Measurements from ENCODE around the gene FAM168A.

DNA sequence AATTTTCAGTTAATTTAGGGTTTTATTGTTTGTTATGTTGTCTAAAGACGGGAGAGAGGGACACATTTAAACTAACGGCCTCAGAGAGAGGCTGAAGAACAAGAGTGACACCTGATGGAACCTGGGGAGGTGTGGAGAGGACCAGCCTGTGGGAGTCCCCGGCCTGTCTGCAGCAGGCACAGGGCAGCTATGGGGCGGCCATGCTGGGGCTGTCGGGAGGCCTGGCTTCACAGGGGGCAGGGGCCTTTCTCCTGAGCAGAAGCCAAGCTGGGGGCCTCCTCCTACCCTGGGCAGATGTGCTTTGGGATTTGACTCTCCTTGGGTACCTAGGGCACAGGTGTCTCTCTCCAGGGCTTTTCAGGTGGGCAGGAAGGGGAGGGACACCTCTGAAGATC lies 199.8 kb downstream of the FAM168A start:
- no peak for TF ChIP-seq EZH2phosphoT487 (conservative IDR thresholded peaks at IDR 0.05; ENCODE audit: low read length)
- TF ChIP-seq, protein P1, sequence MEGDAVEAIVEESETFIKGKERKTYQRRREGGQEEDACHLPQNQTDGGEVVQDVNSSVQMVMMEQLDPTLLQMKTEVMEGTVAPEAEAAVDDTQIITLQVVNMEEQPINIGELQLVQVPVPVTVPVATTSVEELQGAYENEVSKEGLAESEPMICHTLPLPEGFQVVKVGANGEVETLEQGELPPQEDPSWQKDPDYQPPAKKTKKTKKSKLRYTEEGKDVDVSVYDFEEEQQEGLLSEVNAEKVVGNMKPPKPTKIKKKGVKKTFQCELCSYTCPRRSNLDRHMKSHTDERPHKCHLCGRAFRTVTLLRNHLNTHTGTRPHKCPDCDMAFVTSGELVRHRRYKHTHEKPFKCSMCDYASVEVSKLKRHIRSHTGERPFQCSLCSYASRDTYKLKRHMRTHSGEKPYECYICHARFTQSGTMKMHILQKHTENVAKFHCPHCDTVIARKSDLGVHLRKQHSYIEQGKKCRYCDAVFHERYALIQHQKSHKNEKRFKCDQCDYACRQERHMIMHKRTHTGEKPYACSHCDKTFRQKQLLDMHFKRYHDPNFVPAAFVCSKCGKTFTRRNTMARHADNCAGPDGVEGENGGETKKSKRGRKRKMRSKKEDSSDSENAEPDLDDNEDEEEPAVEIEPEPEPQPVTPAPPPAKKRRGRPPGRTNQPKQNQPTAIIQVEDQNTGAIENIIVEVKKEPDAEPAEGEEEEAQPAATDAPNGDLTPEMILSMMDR (IDR thresholded peaks at IDR 0.05; ENCODE audit: insufficient read depth, low read length, poor library complexity, severe bottlenecking), result no peak
